GM12878 (cell line): ENCODE data around the gene PSMF1. TPM values are rescaled to one million over a fixed set of nuclear protein-coding genes. Genes with fewer than 3 reads are reported as not detected.

Source experiments
- ATF7 ChIP-seq: fragments of 450-650 bp; IDR thresholded peaks from 2 replicates; pipeline ENCODE4 v1.6.1; 2016; ENCODE audit warnings: low read depth, mild to moderate bottlenecking
- BCLAF1 ChIP-seq: fragments of 450-650 bp; IDR thresholded peaks from 2 replicates; pipeline ENCODE4 v1.6.1; 2017; ENCODE audit warnings: antibody characterized with exemption, mild to moderate bottlenecking, moderate library complexity
- CEBPB ChIP-seq, 2 experiments: fragments of 150-350 bp in 1 of 2; IDR thresholded peaks; 2 replicates each; pipeline ENCODE4 v1.6.1; 2012 to 2014; ENCODE audit warnings: low read depth in 2 of 2, low read length in 2 of 2, borderline replicate concordance in 1 of 2, inconsistent platforms in 1 of 2
- CHD2 ChIP-seq: IDR thresholded peaks from 2 replicates; pipeline ENCODE4 v1.6.1; 2011; ENCODE audit warnings: low read depth, low read length, improper control_type of control experiment, borderline replicate concordance
- NFIC ChIP-seq: IDR thresholded peaks from 2 replicates; pipeline ENCODE4 v1.6.1; 2012; ENCODE audit warnings: low read depth, mild to moderate bottlenecking, inconsistent platforms, low read length, moderate library complexity
- NR2C1 ChIP-seq: fragments of 450-650 bp; IDR thresholded peaks from 2 replicates; pipeline ENCODE4 v1.6.1; 2017; ENCODE audit warnings: antibody characterized with exemption, mild to moderate bottlenecking, moderate library complexity
- NR2F1 ChIP-seq: fragments of 450-650 bp; conservative IDR thresholded peaks from 2 replicates; pipeline ENCODE4 v1.6.1; 2017; ENCODE audit warnings: mild to moderate bottlenecking
- PBX3 ChIP-seq: IDR thresholded peaks from 2 replicates; pipeline ENCODE4 v1.6.1; 2011; ENCODE audit warnings: mild to moderate bottlenecking, low read depth, low read length, moderate library complexity; ENCODE audit not compliant: insufficient replicate concordance
- RB1 ChIP-seq: fragments of 450-650 bp; formaldehyde crosslinking; IDR thresholded peaks from 2 replicates; pipeline ENCODE4 v1.6.1; 2017; ENCODE audit warnings: mild to moderate bottlenecking, borderline replicate concordance
- STAT1 ChIP-seq: fragments of 450-650 bp; conservative IDR thresholded peaks from 2 replicates; pipeline ENCODE4 v1.6.1; 2014; ENCODE audit warnings: antibody characterized with exemption, mild to moderate bottlenecking
- WRNIP1 ChIP-seq: IDR thresholded peaks from 2 replicates; pipeline ENCODE4 v1.6.1; 2011; ENCODE audit warnings: low read depth, low read length, improper control_type of control experiment, borderline replicate concordance
- YY1 ChIP-seq: IDR thresholded peaks from 2 replicates; pipeline ENCODE4 v1.6.1; 2011; ENCODE audit warnings: low read depth, mild to moderate bottlenecking, low read length
- polyA plus RNA-seq, 11 experiments: library from polyadenylated mRNA; depleted of rRNA in 4 of 11; unstranded in 6 of 11; stranded (reverse) in 5 of 11; fragments of >200 nt; fragmentation: Nextera tagmentation in 4 of 11; fragmentation: Illumina TruSeq in 1 of 11; extraction: Ambion mirVana in 4 of 11; extraction: Trizol in 1 of 11; gene quantifications; 1 replicate in 1 of 11; 2 replicates in 10 of 11; pipeline versions ENCODE4 v1.2.1 to v1.2.3, GENCODE V29; 2011 to 2016; ENCODE audit warnings: inconsistent platforms in 2 of 11, missing spikeins in 2 of 11, low read depth in 1 of 11
- total RNA-seq, 4 experiments: library from RNA; depleted of rRNA in 3 of 4; stranded (reverse); fragments of >200 nt in 3 of 4; fragmentation: Illumina TruSeq in 1 of 4; extraction: Trizol in 1 of 4; gene quantifications; 2 replicates each; pipeline versions ENCODE4 v1.2.1 to v1.2.3, GENCODE V29; 2013 to 2021
- TF ChIP-seq, protein P1 (sequence below): IDR thresholded peaks from 2 replicates; pipeline ENCODE4 v1.6.1; 2012; ENCODE audit warnings: mild to moderate bottlenecking, low read depth, low read length
- TF ChIP-seq, protein P2 (sequence below): fragments of 450-650 bp; IDR thresholded peaks from 2 replicates; pipeline ENCODE4 v1.6.1; 2017; ENCODE audit warnings: mild to moderate bottlenecking, moderate library complexity

Gene PSMF1
- total and polyA plus RNA-seq, 10 of the 15 experiments (the other 5 are each of a cell fraction or from before 2014, with no cell fraction given), result 14.2 to 173 (median 40.6) TPM

DNA sequence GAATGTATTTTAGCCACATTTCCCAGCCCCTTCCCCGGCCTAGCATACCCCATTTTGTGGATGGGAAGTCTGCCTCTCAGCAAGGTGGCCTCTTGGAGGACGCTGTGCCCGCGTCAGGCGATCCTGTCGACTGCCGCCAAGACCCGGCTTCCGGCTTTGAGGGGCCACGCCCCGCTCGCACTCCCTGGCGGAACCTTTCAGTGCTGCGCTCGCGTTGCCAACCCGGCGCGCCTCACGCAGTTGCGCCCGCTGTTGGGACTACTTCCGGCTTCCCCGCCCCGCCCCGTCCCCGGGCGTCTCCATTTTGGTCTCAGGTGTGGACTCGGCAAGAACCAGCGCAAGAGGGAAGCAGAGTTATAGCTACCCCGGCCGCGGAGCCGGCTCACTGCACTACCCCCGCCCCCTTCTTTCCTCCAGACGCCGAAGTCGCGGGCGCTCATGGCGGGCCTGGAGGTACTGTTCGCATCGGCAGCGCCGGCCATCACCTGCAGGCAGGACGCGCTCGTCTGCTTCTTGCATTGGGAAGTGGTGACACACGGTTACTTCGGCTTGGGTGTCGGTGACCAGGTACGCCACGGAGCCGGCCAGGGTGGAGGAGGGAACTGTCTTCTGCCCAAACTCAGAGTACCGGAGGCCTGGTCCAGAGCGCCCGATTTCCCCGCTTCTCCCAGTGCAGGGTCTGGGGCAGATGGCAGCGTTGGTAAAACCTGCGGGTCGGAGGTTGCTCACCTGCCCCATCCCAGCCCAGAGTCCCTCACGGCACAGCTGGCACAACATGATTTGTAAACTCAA, at the start of gene PSMF1 (continued):
- TF ChIP-seq, protein P1, sequence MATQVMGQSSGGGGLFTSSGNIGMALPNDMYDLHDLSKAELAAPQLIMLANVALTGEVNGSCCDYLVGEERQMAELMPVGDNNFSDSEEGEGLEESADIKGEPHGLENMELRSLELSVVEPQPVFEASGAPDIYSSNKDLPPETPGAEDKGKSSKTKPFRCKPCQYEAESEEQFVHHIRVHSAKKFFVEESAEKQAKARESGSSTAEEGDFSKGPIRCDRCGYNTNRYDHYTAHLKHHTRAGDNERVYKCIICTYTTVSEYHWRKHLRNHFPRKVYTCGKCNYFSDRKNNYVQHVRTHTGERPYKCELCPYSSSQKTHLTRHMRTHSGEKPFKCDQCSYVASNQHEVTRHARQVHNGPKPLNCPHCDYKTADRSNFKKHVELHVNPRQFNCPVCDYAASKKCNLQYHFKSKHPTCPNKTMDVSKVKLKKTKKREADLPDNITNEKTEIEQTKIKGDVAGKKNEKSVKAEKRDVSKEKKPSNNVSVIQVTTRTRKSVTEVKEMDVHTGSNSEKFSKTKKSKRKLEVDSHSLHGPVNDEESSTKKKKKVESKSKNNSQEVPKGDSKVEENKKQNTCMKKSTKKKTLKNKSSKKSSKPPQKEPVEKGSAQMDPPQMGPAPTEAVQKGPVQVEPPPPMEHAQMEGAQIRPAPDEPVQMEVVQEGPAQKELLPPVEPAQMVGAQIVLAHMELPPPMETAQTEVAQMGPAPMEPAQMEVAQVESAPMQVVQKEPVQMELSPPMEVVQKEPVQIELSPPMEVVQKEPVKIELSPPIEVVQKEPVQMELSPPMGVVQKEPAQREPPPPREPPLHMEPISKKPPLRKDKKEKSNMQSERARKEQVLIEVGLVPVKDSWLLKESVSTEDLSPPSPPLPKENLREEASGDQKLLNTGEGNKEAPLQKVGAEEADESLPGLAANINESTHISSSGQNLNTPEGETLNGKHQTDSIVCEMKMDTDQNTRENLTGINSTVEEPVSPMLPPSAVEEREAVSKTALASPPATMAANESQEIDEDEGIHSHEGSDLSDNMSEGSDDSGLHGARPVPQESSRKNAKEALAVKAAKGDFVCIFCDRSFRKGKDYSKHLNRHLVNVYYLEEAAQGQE, result 0 out of 2 replicates have a peak, but pooled peaks have one; percentile 34
- TF ChIP-seq, protein P2, sequence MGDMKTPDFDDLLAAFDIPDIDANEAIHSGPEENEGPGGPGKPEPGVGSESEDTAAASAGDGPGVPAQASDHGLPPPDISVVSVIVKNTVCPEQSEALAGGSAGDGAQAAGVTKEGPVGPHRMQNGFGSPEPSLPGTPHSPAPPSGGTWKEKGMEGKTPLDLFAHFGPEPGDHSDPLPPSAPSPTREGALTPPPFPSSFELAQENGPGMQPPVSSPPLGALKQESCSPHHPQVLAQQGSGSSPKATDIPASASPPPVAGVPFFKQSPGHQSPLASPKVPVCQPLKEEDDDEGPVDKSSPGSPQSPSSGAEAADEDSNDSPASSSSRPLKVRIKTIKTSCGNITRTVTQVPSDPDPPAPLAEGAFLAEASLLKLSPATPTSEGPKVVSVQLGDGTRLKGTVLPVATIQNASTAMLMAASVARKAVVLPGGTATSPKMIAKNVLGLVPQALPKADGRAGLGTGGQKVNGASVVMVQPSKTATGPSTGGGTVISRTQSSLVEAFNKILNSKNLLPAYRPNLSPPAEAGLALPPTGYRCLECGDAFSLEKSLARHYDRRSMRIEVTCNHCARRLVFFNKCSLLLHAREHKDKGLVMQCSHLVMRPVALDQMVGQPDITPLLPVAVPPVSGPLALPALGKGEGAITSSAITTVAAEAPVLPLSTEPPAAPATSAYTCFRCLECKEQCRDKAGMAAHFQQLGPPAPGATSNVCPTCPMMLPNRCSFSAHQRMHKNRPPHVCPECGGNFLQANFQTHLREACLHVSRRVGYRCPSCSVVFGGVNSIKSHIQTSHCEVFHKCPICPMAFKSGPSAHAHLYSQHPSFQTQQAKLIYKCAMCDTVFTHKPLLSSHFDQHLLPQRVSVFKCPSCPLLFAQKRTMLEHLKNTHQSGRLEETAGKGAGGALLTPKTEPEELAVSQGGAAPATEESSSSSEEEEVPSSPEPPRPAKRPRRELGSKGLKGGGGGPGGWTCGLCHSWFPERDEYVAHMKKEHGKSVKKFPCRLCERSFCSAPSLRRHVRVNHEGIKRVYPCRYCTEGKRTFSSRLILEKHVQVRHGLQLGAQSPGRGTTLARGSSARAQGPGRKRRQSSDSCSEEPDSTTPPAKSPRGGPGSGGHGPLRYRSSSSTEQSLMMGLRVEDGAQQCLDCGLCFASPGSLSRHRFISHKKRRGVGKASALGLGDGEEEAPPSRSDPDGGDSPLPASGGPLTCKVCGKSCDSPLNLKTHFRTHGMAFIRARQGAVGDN, result peak; percentile 82; the same call in 1 of the 2 replicates
- TF ChIP-seq NR2C1, result peak; percentile 95
- peak; percentile 15 for TF ChIP-seq PBX3
- peak; percentile 95; the same call in 1 of the 2 replicates for TF ChIP-seq RB1
- TF ChIP-seq CEBPB (IDR thresholded peaks at IDR 0.05; ENCODE audit: borderline replicate concordance in 1 of 2, low read depth in 2 of 2, low read length in 2 of 2), result no peak
- TF ChIP-seq WRNIP1, result 0 out of 2 replicates have a peak, but pooled peaks have one; percentile 19
- 0 out of 2 replicates have a peak, but pooled peaks have one; percentile 39 for TF ChIP-seq NR2F1
- TF ChIP-seq CHD2, result peak; percentile 61; the same call in 1 of the 2 replicates
- no peak for TF ChIP-seq NFIC
- peak; percentile 96 for TF ChIP-seq YY1
- no peak; the same call in 1 of the 2 replicates for TF ChIP-seq ATF7
- TF ChIP-seq BCLAF1, result 0 out of 2 replicates have a peak, but pooled peaks have one; percentile 11
- TF ChIP-seq STAT1, result peak; percentile 84; the same call in 1 of the 2 replicates
